Activated T-cell treated with anti-CD3 and anti-CD28 coated beads, Interleukin-2, amount 50 U/mL, for 24 hours (primary cell): ENCODE data around the gene ZNF225.

Source experiments
- DNase-seq: peaks from one replicate; pipeline ENCODE4 v3.0.0-alpha.2; 2020
- H3K27ac Mint-ChIP-seq: 2 replicates; pipeline ENCODE4 v1.8.0; 2020; ENCODE audit warnings: mild to moderate bottlenecking, mixed read lengths
- H3K27me3 Mint-ChIP-seq: 2 replicates; pipeline ENCODE4 v1.8.0; 2020; ENCODE audit warnings: mixed read lengths
- H3K36me3 Mint-ChIP-seq: 2 replicates; pipeline ENCODE4 v1.8.0; 2020; ENCODE audit warnings: low read depth, mixed read lengths
- H3K4me1 Mint-ChIP-seq: 2 replicates; pipeline ENCODE4 v1.8.0; 2020; ENCODE audit warnings: low read depth, mixed read lengths
- H3K4me3 Mint-ChIP-seq: 2 replicates; pipeline ENCODE4 v1.8.0; 2020; ENCODE audit warnings: mild to moderate bottlenecking, moderate library complexity, mixed read lengths
- H3K9me3 Mint-ChIP-seq: 2 replicates; pipeline ENCODE4 v1.8.0; 2020; ENCODE audit warnings: mixed read lengths

ZNF225 gene

DNA sequence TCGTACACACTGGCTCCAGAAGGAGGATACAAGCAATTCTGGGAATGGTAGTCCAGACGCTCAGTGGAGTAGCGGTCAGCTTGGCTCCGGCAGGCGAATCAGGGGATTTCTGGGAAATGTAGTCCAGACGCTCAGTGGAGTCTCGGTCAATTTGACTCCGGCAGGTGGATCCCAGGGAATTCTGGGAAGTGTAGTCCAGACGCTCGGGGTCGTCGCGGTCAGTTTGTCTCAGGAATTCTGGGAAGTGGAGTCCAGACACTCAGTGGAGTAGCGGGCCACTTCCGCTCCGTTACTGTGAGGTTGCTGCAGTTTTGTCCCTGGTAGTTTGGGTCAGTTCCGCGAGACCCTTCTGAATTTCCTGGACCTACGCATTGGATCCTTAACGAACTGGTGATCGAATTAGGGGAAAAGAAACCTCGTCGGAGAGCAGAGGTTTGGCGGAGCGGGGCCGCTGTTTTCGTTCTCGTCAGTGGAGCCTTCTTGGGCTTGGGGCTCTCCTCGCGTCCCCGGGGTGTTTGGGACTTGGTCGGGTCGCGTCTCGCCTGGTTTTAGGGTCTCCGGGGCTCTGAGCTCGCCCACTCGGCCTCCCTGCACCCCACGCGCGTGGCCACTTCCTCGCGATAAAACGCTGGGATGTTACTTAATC is at the start of gene ZNF225:
Gene ZNF225, plus strand, starts transcription at position 262 of the 646 bp plus-strand sequence. CDS start 2,429 bp downstream, outside the sequence.
- Mint-ChIP-seq H3K4me3 (peak within 1 kb of the TSS; percentile 99), H3K27me3 (no peaks in the 10 kb centered on the region), H3K27ac (peak within 1 kb of the TSS; percentile 95), H3K9me3 (peaks cover 26% of the 10 kb centered on the region), H3K4me1 (peaks cover 31% of the 10 kb centered on the region), H3K36me3 (peaks cover 62% of the 10 kb centered on the region)
- DNase-seq, result peak; percentile 84

DNA sequence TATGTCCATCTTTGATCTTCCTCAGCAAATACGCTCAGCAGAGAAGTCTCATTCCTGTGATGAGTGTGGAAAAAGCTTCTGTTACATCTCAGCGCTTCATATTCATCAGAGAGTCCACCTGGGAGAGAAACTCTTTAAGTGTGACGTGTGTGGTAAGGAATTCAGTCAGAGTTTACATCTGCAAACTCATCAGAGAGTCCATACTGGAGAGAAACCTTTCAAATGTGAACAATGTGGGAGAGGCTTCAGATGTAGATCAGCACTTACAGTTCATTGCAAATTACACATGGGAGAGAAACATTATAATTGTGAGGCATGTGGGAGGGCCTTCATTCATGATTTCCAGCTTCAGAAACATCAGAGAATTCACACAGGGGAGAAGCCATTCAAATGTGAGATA is 46.9 kb upstream of the ZNF225 start:
- Mint-ChIP-seq H3K36me3 (peaks cover 77% of the 10 kb centered on the region), H3K9me3 (peaks cover 76% of the 10 kb centered on the region)

DNA sequence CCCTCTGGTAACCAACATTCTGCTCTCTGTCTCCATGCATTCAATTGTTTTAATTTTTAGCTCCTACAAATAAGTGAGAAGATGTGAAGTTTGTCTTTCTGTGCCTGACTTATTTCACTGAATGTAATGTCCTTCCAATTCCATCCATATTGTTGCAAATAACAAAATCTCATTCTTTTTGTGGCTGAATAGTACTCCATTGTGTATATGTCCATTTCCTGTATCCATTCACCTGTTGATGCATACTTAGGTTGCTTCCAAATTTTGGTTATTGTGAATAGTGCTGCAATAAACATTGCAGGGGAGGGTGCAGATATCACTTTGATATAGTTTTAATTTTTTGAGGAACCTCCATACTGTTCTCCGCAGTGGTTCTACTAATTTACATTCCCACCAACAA is 43.8 kb upstream of the ZNF225 start:
- H3K36me3 Mint-ChIP-seq, result peaks cover 65% of the 10 kb centered on the region

More for the DNA sequence above, 46.9 kb upstream of the ZNF225 start:
- Mint-ChIP-seq H3K4me3 (no peak overlapping the region), H3K27me3 (no peaks in the 10 kb centered on the region), H3K27ac (no peak overlapping the region), H3K4me1 (peaks cover 5% of the 10 kb centered on the region)
- no peak for DNase-seq

DNA sequence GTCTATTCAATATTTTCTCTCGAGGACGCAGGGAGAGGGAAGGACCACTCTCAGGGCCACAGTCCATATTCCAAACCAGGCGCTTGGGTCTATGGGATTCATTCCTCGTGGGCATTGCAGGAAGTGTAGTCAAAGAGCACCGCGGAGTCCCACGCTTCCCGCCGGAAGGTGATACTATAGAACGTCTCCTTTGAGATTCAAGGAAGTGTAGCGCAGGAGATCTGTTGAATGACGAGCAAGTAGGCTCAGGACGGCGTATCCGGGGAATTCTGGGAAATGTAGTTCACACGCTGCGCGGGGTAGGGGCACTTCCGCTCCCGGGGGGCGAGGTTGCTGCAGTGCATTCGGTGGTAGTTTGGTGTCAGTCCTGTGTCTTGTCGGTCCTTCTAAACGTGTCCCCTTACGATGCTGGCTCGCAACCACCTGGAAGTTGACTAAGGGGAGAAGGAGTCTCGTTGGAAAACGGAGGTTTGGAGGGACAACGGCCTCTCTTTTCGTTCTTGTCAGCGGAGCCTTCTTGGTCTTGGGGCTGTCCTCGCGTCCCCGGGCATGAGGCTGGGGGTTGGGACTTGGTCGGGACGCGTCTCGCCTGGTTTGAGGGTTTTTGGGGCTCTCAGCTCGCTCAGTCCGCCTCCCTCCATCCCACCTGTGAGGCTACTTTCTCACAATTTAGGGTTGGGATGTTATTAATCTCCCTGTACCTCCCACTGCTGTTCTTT is 41.2 kb upstream of the ZNF225 start, which contains the start of gene ZNF284:
Gene ZNF284, plus strand, starts transcription at position 336 of the 719 bp plus-strand sequence. CDS start 4,231 bp downstream, outside the sequence.
- Mint-ChIP-seq H3K27ac (peak within 1 kb of the TSS; percentile 72), H3K27me3 (no peaks in the 10 kb centered on the region), H3K9me3 (peaks cover 46% of the 10 kb centered on the region)

More for the DNA sequence above, 43.8 kb upstream of the ZNF225 start:
- H3K27ac Mint-ChIP-seq, result no peak overlapping the region
- H3K4me1 Mint-ChIP-seq, result peaks cover 24% of the 10 kb centered on the region
- H3K27me3 Mint-ChIP-seq, result no peaks in the 10 kb centered on the region
- DNase-seq, result no peak
- no peak overlapping the region for H3K4me3 Mint-ChIP-seq
- H3K9me3 Mint-ChIP-seq, result peaks cover 62% of the 10 kb centered on the region

GRCh38 chr19:44072543-44073401 is 40.4 kb upstream of the ZNF225 start:
- no peak for DNase-seq
- H3K4me3 Mint-ChIP-seq, result peak overlapping the region; percentile 84
- no peaks in the 10 kb centered on the region for H3K27me3 Mint-ChIP-seq
- H3K36me3 Mint-ChIP-seq, result peaks cover 57% of the 10 kb centered on the region
- peaks cover 43% of the 10 kb centered on the region for H3K9me3 Mint-ChIP-seq
- peaks cover 24% of the 10 kb centered on the region for H3K4me1 Mint-ChIP-seq
- H3K27ac Mint-ChIP-seq, result peak overlapping the region; percentile 72

More for the DNA sequence above, 41.2 kb upstream of the ZNF225 start, which contains the start of gene ZNF284:
- DNase-seq, result peak; percentile 85
- Mint-ChIP-seq H3K36me3 (peaks cover 58% of the 10 kb centered on the region), H3K4me1 (peaks cover 24% of the 10 kb centered on the region), H3K4me3 (peak within 1 kb of the TSS; percentile 84)

DNA sequence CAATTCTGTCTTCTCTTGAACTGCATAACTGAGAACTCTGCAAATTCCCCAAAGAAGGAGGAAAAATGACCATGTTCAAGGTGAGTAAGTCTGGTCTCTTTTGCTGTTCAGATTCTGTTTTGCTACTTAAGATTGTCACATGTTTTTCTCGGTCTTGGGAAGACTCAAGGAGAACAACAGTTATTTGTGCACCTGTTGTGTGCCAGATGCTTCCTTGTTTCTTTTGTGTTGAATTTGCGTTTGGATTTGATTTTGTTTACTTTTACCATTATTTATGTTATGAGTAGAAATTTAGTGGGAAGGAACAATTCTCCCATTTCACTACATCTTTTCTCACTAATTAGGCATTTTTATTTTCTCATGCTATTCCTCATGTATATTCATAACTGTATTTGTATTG is 36.9 kb upstream of the ZNF225 start:
- Mint-ChIP-seq H3K36me3 (peaks cover 67% of the 10 kb centered on the region), H3K4me1 (peaks cover 19% of the 10 kb centered on the region), H3K27ac (no peak overlapping the region), H3K9me3 (peaks cover 15% of the 10 kb centered on the region), H3K27me3 (no peaks in the 10 kb centered on the region), H3K4me3 (no peak overlapping the region)
- no peak for DNase-seq

- no peak overlapping the region for H3K27ac Mint-ChIP-seq
- no peaks in the 10 kb centered on the region for H3K27me3 Mint-ChIP-seq
- no peak overlapping the region for H3K4me3 Mint-ChIP-seq
- H3K9me3 Mint-ChIP-seq, result peaks cover 4% of the 10 kb centered on the region
- DNase-seq, result no peak
- H3K36me3 Mint-ChIP-seq, result peaks cover 35% of the 10 kb centered on the region
- peaks cover 18% of the 10 kb centered on the region for H3K4me1 Mint-ChIP-seq
Observed at GRCh38 chr19:44092108-44092507, 21.1 kb upstream of the ZNF225 start.

DNA sequence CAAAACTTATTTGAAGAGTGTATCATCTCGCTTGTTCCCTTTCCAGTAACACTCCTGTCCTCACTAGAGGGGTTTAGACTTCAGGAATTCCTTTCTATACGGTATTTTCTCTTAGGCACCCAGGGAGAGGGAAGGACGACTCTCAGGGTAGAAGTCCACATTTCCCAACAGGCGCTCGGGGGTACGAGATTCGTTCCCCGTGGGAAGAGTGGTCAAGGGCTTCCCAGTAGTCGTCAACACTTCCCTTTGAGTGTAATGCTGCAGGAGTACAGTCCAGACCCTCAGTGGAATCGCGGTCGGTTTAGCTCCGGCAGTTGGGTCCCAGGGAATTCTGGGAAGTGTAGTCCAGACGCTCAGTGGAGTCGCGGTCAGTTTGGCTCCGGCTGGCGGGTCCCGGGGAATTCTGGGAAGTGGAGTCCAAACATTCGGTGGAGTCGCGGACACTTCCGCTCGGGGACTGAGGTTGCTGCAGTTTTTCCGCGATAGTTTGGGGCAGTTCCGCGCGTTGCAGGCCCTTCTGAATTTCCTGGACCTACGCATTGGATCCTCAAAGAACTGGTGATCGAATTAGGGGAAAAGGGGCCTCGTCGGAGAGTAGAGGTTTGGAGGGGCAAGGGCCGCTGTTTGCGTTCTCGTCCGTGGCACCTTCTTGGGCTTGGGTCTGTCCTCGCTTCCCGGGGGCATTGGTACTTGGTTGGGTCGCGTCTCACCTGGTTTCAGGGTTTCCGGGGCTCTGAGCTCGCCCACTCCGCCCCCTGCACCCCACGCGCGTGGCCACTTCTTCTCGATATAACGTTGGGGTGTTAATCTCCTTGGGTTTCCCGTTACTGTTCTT is 19.1 kb upstream of the ZNF225 start, which contains the start of gene ZNF224:
Gene ZNF224, plus strand, starts transcription at position 431 of the 835 bp plus-strand sequence. CDS start 3,513 bp downstream, outside the sequence.
- H3K27me3 Mint-ChIP-seq, result no peaks in the 10 kb centered on the region
- peak within 1 kb of the TSS; percentile 97 for H3K4me3 Mint-ChIP-seq
- H3K9me3 Mint-ChIP-seq, result peaks cover 5% of the 10 kb centered on the region
- DNase-seq, result peak; percentile 84
- peaks cover 22% of the 10 kb centered on the region for H3K4me1 Mint-ChIP-seq
- H3K36me3 Mint-ChIP-seq, result peaks cover 42% of the 10 kb centered on the region
- H3K27ac Mint-ChIP-seq, result peak within 1 kb of the TSS; percentile 94

DNA sequence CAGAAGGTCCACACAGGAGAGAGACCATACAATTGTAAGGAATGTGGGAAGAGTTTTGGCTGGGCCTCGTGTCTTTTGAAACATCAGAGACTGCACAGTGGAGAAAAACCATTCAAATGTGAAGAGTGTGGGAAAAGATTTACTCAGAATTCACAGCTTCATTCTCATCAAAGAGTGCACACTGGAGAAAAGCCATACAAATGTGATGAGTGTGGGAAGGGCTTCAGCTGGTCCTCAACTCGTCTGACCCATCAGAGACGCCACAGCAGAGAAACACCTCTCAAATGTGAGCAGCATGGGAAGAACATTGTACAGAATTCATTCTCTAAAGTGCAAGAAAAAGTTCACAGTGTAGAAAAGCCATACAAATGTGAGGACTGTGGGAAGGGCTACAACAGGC is 5.4 kb upstream of the ZNF225 start:
- peaks cover 64% of the 10 kb centered on the region for H3K9me3 Mint-ChIP-seq
- no peaks in the 10 kb centered on the region for H3K27me3 Mint-ChIP-seq
- no peak for DNase-seq
- peaks cover 10% of the 10 kb centered on the region for H3K4me1 Mint-ChIP-seq
- no peak overlapping the region for H3K4me3 Mint-ChIP-seq
- H3K27ac Mint-ChIP-seq, result no peak overlapping the region
- H3K36me3 Mint-ChIP-seq, result peaks cover 80% of the 10 kb centered on the region

DNA sequence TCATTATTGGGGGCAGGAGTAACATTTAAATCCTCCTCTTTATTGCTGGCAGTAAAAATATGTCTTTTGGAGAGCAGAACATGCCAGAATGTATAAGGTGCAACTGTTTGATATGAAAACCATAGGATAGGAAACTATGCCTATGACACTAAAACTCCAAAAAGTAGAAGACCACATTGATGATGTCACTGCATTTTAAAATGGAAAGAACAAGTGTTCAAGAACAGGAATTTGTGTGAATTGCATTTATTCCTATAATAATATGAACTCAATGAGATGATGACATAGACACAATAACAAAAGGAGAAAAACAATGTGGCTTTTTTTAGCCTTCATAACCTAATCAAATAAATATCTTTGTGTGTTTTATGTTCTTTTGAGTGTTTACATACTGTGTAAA is 3.7 kb upstream of the ZNF225 start:
- H3K9me3 Mint-ChIP-seq, result peaks cover 54% of the 10 kb centered on the region
- no peak overlapping the region for H3K27ac Mint-ChIP-seq
- H3K27me3 Mint-ChIP-seq, result no peaks in the 10 kb centered on the region
- H3K4me3 Mint-ChIP-seq, result no peak overlapping the region
- DNase-seq, result no peak
- H3K4me1 Mint-ChIP-seq, result peaks cover 22% of the 10 kb centered on the region
- H3K36me3 Mint-ChIP-seq, result peaks cover 73% of the 10 kb centered on the region

DNA sequence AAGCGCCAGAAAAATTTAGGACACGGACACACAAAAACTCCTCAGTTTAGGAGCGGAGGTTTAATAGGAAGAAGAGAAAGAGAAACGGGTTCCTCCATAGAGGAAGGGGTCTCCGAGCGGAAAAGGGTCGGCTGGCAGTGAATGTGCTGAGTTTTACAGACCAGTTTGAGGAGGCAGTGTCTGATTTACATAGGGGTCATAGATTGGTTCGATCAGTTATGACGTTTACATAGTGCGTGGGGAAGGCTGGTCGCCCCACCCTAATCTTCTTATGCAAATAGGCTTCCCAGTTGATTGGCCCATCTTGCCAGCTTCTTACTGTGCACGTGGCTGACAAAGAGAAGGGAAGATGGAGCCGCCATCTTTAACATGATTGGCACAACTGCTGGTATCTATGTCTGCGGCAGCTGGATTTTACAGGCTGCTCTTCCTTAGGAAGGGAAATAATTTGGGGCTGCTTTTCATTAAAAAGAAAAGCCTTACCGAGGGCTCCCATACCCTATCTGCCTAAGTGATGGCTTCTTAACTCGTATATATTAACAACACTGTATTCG is 1.2 kb upstream of the ZNF225 start:
- peak overlapping the region; percentile 99 for H3K4me3 Mint-ChIP-seq
- peaks cover 63% of the 10 kb centered on the region for H3K36me3 Mint-ChIP-seq
- H3K4me1 Mint-ChIP-seq, result peaks cover 31% of the 10 kb centered on the region
- H3K9me3 Mint-ChIP-seq, result peaks cover 39% of the 10 kb centered on the region
- DNase-seq, result peak; percentile 31
- H3K27me3 Mint-ChIP-seq, result no peaks in the 10 kb centered on the region
- H3K27ac Mint-ChIP-seq, result no peak overlapping the region

DNA sequence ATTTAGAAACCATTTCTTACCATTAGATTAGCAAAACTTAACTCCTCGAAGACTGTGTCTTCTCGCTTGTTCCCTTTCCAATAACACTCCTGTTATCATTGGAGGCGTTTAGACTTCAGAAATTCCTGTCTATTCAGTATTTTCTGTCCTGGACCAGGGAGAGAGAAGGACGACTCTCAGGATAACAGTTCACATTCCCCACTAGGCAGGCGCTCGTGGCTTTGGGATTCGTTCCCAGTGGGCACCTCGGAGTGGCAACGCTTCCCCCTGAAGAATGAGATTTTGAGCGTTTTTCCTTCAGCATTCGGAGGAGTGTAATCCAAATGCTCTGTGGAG is 429 bp upstream of the ZNF225 start:
- Mint-ChIP-seq H3K4me1 (peaks cover 31% of the 10 kb centered on the region), H3K4me3 (peak overlapping the region; percentile 99), H3K9me3 (peaks cover 31% of the 10 kb centered on the region), H3K27me3 (no peaks in the 10 kb centered on the region), H3K36me3 (peaks cover 63% of the 10 kb centered on the region), H3K27ac (peak overlapping the region; percentile 95)
- DNase-seq, result no peak

GRCh38 chr19:44113784-44114390 is 688 bp downstream of the ZNF225 start:
- Mint-ChIP-seq H3K4me1 (peaks cover 31% of the 10 kb centered on the region), H3K36me3 (peaks cover 64% of the 10 kb centered on the region), H3K4me3 (peak overlapping the region; percentile 99), H3K9me3 (peaks cover 21% of the 10 kb centered on the region), H3K27ac (peak overlapping the region; percentile 95), H3K27me3 (no peaks in the 10 kb centered on the region)
- DNase-seq, result peak; percentile 35
